K562 (cell line): ENCODE measurements around the gene LRRC25. TPM values are rescaled to one million over a fixed set of nuclear protein-coding genes. Genes with fewer than 3 reads are reported as not detected.

ENCODE experiments used
- CREB5 ChIP-seq: fragments of 250-450 bp; sonication (Bioruptor Pico); IDR thresholded peaks from 2 replicates; pipeline ENCODE4 v1.5.0; 2020; ENCODE audit warnings: mild to moderate bottlenecking
- LCOR ChIP-seq: sonication (generic); formaldehyde crosslinking; IDR thresholded peaks from 2 replicates; pipeline ENCODE4 v1.8.0; 2022; ENCODE audit warnings: mild to moderate bottlenecking, missing genetic modification reagents
- MLLT1 ChIP-seq, 2 experiments: fragments of 450-650 bp; IDR thresholded peaks; 2 replicates each; pipeline ENCODE4 v1.6.1; 2016
- PURB ChIP-seq: sonication (generic); formaldehyde crosslinking; IDR thresholded peaks from 2 replicates; pipeline ENCODE4 v1.9.0; 2021; ENCODE audit warnings: low read depth, mild to moderate bottlenecking, missing genetic modification reagents
- TAF9B ChIP-seq: fragments of 450-650 bp; IDR thresholded peaks from 2 replicates; pipeline ENCODE4 v1.6.1; 2018; ENCODE audit warnings: mild to moderate bottlenecking; ENCODE audit not compliant: partially characterized antibody
- UBTF ChIP-seq, 2 experiments: IDR thresholded peaks; 2 replicates each; pipeline ENCODE4 v1.6.1; 2012; ENCODE audit warnings: improper control_type of control experiment in 2 of 2, low read depth in 2 of 2, low read length in 2 of 2, borderline replicate concordance in 1 of 2
- ZBTB33 ChIP-seq: sonication (generic); formaldehyde crosslinking; IDR thresholded peaks from 2 replicates; pipeline ENCODE4 v1.8.1; 2023; ENCODE audit warnings: mild to moderate bottlenecking, missing genetic modification reagents
- ZBTB7A ChIP-seq: IDR thresholded peaks from 2 replicates; pipeline ENCODE4 v1.6.1; 2011; ENCODE audit warnings: low read depth, mild to moderate bottlenecking, low read length, moderate library complexity, borderline replicate concordance; ENCODE audit not compliant: control insufficient read depth
- ZNF407 ChIP-seq: fragments of 450-650 bp; IDR thresholded peaks from 2 replicates; pipeline ENCODE4 v1.6.1; 2016; ENCODE audit warnings: low read depth
- polyA plus RNA-seq, 8 experiments: library from polyadenylated mRNA; depleted of rRNA in 4 of 8; stranded (reverse) in 5 of 8; unstranded in 3 of 8; fragments of >200 nt; fragmentation: Nextera tagmentation in 2 of 8; fragmentation: Illumina TruSeq in 1 of 8; extraction: Ambion mirVana in 2 of 8; extraction: Trizol in 1 of 8; gene quantifications; 2 replicates each; pipeline versions ENCODE4 v1.2.1 to v1.2.3, GENCODE V29; 2011 to 2014; ENCODE audit warnings: inconsistent platforms in 1 of 8, missing spikeins in 1 of 8
- total RNA-seq, 7 experiments: library from RNA; depleted of rRNA in 6 of 7; stranded (reverse); fragments of >200 nt in 6 of 7; fragmentation: Illumina TruSeq in 2 of 7; extraction: Trizol in 2 of 7; gene quantifications; 2 replicates each; pipeline versions ENCODE4 v1.2.1 to v1.2.3, GENCODE V29; 2011 to 2021; ENCODE audit warnings: low replicate concordance in 1 of 7

The LRRC25 gene
- total and polyA plus RNA-seq, 9 of the 15 experiments (the other 6 are each of a cell fraction or from before 2014, with no cell fraction given) = 0.07 to 0.36 (median 0.10) TPM; not detected in 3

GRCh38 chr19:18437491-18438330 is 40.3 kb upstream of the LRRC25 start, which contains the start of gene ISYNA1 (continued):
- TF ChIP-seq PURB (CRISPR knock-in tag) (no peak), ZNF407 (no peak), MLLT1 (IDR thresholded peaks at IDR 0.05) (no peak), ZBTB7A (peak; percentile 49; the same call in 1 of the 2 replicates), CREB5 (CRISPR knock-in tag) (no peak), TAF9B (no peak), LCOR (CRISPR knock-in tag) (no peak; the same call in 1 of the 2 replicates), UBTF (IDR thresholded peaks at IDR 0.05; ENCODE audit: borderline replicate concordance in 1 of 2, low read depth in 2 of 2, low read length in 2 of 2) (peak; percentile 49 to 55; a peak in 2 of 4 replicates), ZBTB33 (CRISPR knock-in tag) (peak; percentile 19; the same call in 1 of the 2 replicates)
